DND-41 (cell line): ENCODE measurements around the gene KRT72.

Experiments
- ATAC-seq: fragments of 200-7000 bp; cut with Tn5 transposase; 3 replicates; pipeline ENCODE4 v1.9.1; 2021; ENCODE audit warnings: low read depth; ENCODE audit not compliant: insufficient read depth
- DNase-seq: peaks from one replicate; pipeline ENCODE4 v3.0.0-alpha.2; 2020
- H2AFZ ChIP-seq: 2 replicates; pipeline ENCODE4 v1.6.0; 2012; ENCODE audit warnings: low read depth, low read length
- H3K27ac ChIP-seq: 2 replicates; pipeline ENCODE4 v1.5.1; 2012; ENCODE audit warnings: low read length, inconsistent platforms
- H3K27me3 ChIP-seq: fragments of 200-600 bp; sonication (generic); 2 replicates; pipeline ENCODE4 v1.6.0; 2012; ENCODE audit warnings: low read length, mild to moderate bottlenecking, inconsistent platforms; ENCODE audit not compliant: insufficient read depth, poor library complexity
- H3K36me3 ChIP-seq: 2 replicates; pipeline ENCODE4 v1.5.1; 2012; ENCODE audit warnings: low read length, inconsistent platforms; ENCODE audit not compliant: insufficient read depth
- H3K4me1 ChIP-seq: 2 replicates; pipeline ENCODE4 v1.5.1; 2012; ENCODE audit warnings: mild to moderate bottlenecking, low read length; ENCODE audit not compliant: insufficient read depth
- H3K4me2 ChIP-seq: 2 replicates; pipeline ENCODE4 v1.6.0; 2012; ENCODE audit warnings: mild to moderate bottlenecking, moderate library complexity, low read length, inconsistent platforms; ENCODE audit not compliant: insufficient read depth
- H3K4me3 ChIP-seq, 2 experiments: fragments of 200-600 bp in 1 of 2; shearing (Covaris generic) in 1 of 2; 2 replicates each; pipeline ENCODE4 v1.5.1; 2012 to 2016; ENCODE audit warnings: inconsistent platforms in 2 of 2, low read length in 2 of 2, mild to moderate bottlenecking in 2 of 2, low read depth in 1 of 2, moderate library complexity in 1 of 2
- H3K79me2 ChIP-seq: 2 replicates; pipeline ENCODE4 v1.6.0; 2012; ENCODE audit warnings: low read length, inconsistent platforms; ENCODE audit not compliant: insufficient read depth
- H3K9ac ChIP-seq: 2 replicates; pipeline ENCODE4 v1.6.0; 2012; ENCODE audit warnings: low read depth, mild to moderate bottlenecking, inconsistent platforms, low read length, moderate library complexity
- H3K9me3 ChIP-seq: 2 replicates; pipeline ENCODE4 v1.5.1; 2012; ENCODE audit warnings: low read length, moderate library complexity, mild to moderate bottlenecking, inconsistent platforms; ENCODE audit not compliant: insufficient read depth, severe bottlenecking
- H4K20me1 ChIP-seq: 2 replicates; pipeline ENCODE4 v1.6.0; 2012; ENCODE audit warnings: low read length; ENCODE audit not compliant: insufficient read depth
- CTCF ChIP-seq: IDR thresholded peaks from 2 replicates; pipeline ENCODE4 v1.5.1; 2012; ENCODE audit warnings: borderline replicate concordance, low read length, moderate library complexity, mild to moderate bottlenecking; ENCODE audit not compliant: poor library complexity, severe bottlenecking; ENCODE audit errors: extremely low read depth
- EZH2 ChIP-seq: IDR thresholded peaks from 3 replicates; pipeline ENCODE4 v1.6.1; 2012; ENCODE audit warnings: borderline replicate concordance, low read depth, mild to moderate bottlenecking, moderate library complexity, low read length, inconsistent platforms; ENCODE audit not compliant: severe bottlenecking

KRT72 gene

GRCh38 chr12:52570511-52570910 lies 30.8 kb downstream of the KRT72 start:
- ATAC-seq (no peak), DNase-seq (no peak)
- Histone ChIP-seq H3K27me3 (peaks cover 23% of the 10 kb centered on the region), H4K20me1 (0 out of 2 replicates have a peak, but pooled peaks cover 4% of the 10 kb centered on the region), H2AFZ (no peak overlapping the region), H3K4me2 (no peak overlapping the region), H3K27ac (no peak overlapping the region), H3K4me1 (no peaks in the 10 kb centered on the region), H3K79me2 (no peaks in the 10 kb centered on the region), H3K4me3 (no peak overlapping the region), H3K9ac (no peak overlapping the region), H3K36me3 (no peaks in the 10 kb centered on the region), H3K9me3 (no peaks in the 10 kb centered on the region)
- TF ChIP-seq EZH2 (no peak), CTCF (no peak)

- H3K79me2 ChIP-seq = no peaks in the 10 kb centered on the region
- no peaks in the 10 kb centered on the region for H3K36me3 ChIP-seq
- no peak overlapping the region for H2AFZ ChIP-seq
- H3K9ac ChIP-seq = no peak overlapping the region
- TF ChIP-seq EZH2 (no peak), CTCF (no peak)
- H3K4me3 ChIP-seq = no peak overlapping the region
- H3K4me2 ChIP-seq = no peak overlapping the region
- H3K27ac ChIP-seq = no peak overlapping the region
- no peak for DNase-seq
- peaks cover 30% of the 10 kb centered on the region for H3K27me3 ChIP-seq
- H3K9me3 ChIP-seq = no peaks in the 10 kb centered on the region
- H4K20me1 ChIP-seq = no peaks in the 10 kb centered on the region
- H3K4me1 ChIP-seq = no peaks in the 10 kb centered on the region
- ATAC-seq = no peak
These were observed 33.2 kb downstream of the KRT72 start for GRCh38 chr12:52568111-52568510.

- no peak for TF ChIP-seq CTCF
- TF ChIP-seq EZH2 = no peak
- Histone ChIP-seq H3K9me3 (no peaks in the 10 kb centered on the region), H3K4me1 (no peaks in the 10 kb centered on the region), H3K4me3 (no peak overlapping the region), H3K4me2 (no peak overlapping the region), H3K27me3 (peaks cover 25% of the 10 kb centered on the region), H3K9ac (no peak overlapping the region), H4K20me1 (no peaks in the 10 kb centered on the region), H2AFZ (no peak overlapping the region), H3K27ac (no peak overlapping the region), H3K79me2 (no peaks in the 10 kb centered on the region), H3K36me3 (no peaks in the 10 kb centered on the region)
- ATAC-seq = no peak
- no peak for DNase-seq
These were observed 34.4 kb downstream of the KRT72 start for GRCh38 chr12:52566847-52567291.

- H3K9ac ChIP-seq = no peak overlapping the region
- no peak overlapping the region for H3K4me3 ChIP-seq
- H4K20me1 ChIP-seq = no peaks in the 10 kb centered on the region
- ATAC-seq = no peak
- no peak for TF ChIP-seq CTCF
- no peak overlapping the region for H2AFZ ChIP-seq
- no peak for DNase-seq
- H3K4me1 ChIP-seq = no peaks in the 10 kb centered on the region
- H3K27me3 ChIP-seq = peaks cover 25% of the 10 kb centered on the region
- no peaks in the 10 kb centered on the region for H3K79me2 ChIP-seq
- H3K4me2 ChIP-seq = no peak overlapping the region
- H3K9me3 ChIP-seq = no peaks in the 10 kb centered on the region
- no peak overlapping the region for H3K27ac ChIP-seq
- H3K36me3 ChIP-seq = no peaks in the 10 kb centered on the region
These were observed 36.7 kb downstream of the KRT72 start for GRCh38 chr12:52564582-52564981.
